ENCODE results near the gene SLC35F1. TPM values are rescaled to one million over a fixed set of nuclear protein-coding genes. Genes with fewer than 3 reads are reported as not detected.

Gene SLC35F1
- total and polyA plus RNA-seq, 10 of the 15 experiments (the other 5 are each of a cell fraction or from before 2014, with no cell fraction given): 0.01 TPM; not detected in 9

DNA sequence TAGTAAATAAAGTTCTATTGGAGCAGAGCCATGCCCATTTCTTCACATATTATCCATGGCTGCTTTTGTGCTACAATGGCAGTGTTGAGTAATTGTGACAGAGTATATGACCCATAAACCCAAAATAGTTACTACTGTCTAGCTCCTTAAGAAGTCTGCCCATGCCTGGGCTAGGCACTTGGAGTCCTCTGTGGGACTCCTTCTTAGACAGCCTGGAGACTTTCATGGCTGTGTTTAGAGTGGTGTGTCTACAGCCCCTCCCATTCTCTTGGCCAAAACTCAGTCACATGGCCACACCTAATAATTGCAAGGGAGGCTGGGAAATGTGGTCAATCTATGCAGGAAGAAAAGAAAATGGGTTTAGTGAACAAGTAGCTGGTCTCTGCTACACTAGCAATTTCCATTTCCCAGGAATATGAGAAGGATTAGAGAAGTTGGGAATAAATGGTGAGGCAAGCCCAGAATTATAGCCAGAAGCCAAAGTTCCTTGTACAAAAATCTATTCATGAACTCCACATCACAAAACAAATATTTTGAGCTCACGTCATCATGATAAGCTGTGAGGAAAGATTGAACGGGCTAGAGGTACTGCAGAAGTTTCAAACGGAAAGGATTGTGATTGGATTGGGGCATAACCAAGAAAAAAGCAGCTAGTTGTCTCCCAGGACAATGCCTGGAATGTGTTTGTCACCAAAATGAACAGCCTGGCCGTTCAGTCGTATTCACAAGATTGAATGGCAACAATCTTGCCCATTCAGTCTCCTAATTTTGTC, 389.3 kb downstream of the SLC35F1 start:
- Histone ChIP-seq H3K27ac (ENCODE audit: control insufficient read depth, insufficient read depth) (no peak overlapping the region), H4K20me1 (ENCODE audit: control insufficient read depth, insufficient read depth) (no peaks in the 10 kb centered on the region), H2AFZ (ENCODE audit: control insufficient read depth, low read depth, low read length) (no peak overlapping the region), H3K9me3 (replicated peaks; ENCODE audit: control insufficient read depth, insufficient read depth, low read length) (no peaks in the 10 kb centered on the region), H3K36me3 (ENCODE audit: control insufficient read depth in 2 of 2, insufficient read depth in 2 of 2, low read length in 1 of 2) (no peaks in the 10 kb centered on the region), H3K4me3 (no peak overlapping the region), H3K9ac (ENCODE audit: control insufficient read depth, insufficient read depth, low read length) (no peak overlapping the region), H3K79me2 (ENCODE audit: control insufficient read depth, insufficient read depth, low read length) (no peaks in the 10 kb centered on the region), H3K4me2 (ENCODE audit: control insufficient read depth, insufficient read depth) (no peak overlapping the region), H3K27me3 (replicated peaks in 1 of 2; ENCODE audit: control insufficient read depth in 2 of 2, insufficient read depth in 2 of 2, low read length in 1 of 2) (no peaks in the 10 kb centered on the region), H3K4me1 (ENCODE audit: control insufficient read depth, insufficient read depth, low read length) (no peaks in the 10 kb centered on the region)
- SMC1A ChIA-PET (ENCODE audit: uncharacterized antibody, unreplicated experiment): no interaction called here
- no peak for ATAC-seq
- 18% methylated on average over 5 of the region's 5 CpGs for WGBS (ENCODE audit: insufficient coverage, insufficient replicate concordance, low lambda C conversion rate, missing lambda C conversion rate)
- no peak for FAIRE-seq
- intact Hi-C loops (cut with micrococcal nuclease; ENCODE audit: unreplicated experiment): no loop called here
- in situ Hi-C loops (cut with MboI): no loop called here
- no peak for TF ChIP-seq SUZ12 (IDR thresholded peaks at IDR 0.05; ENCODE audit: unreplicated experiment)
- TF ChIP-seq PAX5 (IDR thresholded peaks at IDR 0.05; ENCODE audit: borderline replicate concordance, low read depth, low read length): no peak
- no peak for TF ChIP-seq TCF3 (IDR thresholded peaks at IDR 0.05; ENCODE audit: borderline replicate concordance, insufficient read depth, low read depth, low read length)
- TF ChIP-seq SREBF1 (IDR thresholded peaks at IDR 0.05; ENCODE audit: low read length): no peak
- TF ChIP-seq ZNF217 (IDR thresholded peaks at IDR 0.05): no peak
- TF ChIP-seq MEF2B (IDR thresholded peaks at IDR 0.05; ENCODE audit: partially characterized antibody, poor library complexity, severe bottlenecking): no peak
- TF ChIP-seq IKZF1 (conservative IDR thresholded peaks at IDR 0.05): no peak
- TF ChIP-seq USF2 (IDR thresholded peaks at IDR 0.05; ENCODE audit: borderline replicate concordance, low read depth, low read length): no peak
- TF ChIP-seq NR2C1 (IDR thresholded peaks at IDR 0.05): no peak
- TF ChIP-seq ZNF24 (IDR thresholded peaks at IDR 0.05): no peak
- TF ChIP-seq NKRF (conservative IDR thresholded peaks at IDR 0.05): no peak
- TF ChIP-seq MYB (IDR thresholded peaks at IDR 0.05; ENCODE audit: borderline replicate concordance, low read depth, low read length): no peak
- no peak for TF ChIP-seq RUNX3 (IDR thresholded peaks at IDR 0.05; ENCODE audit: low read length)
- TF ChIP-seq IKZF2 (IDR thresholded peaks at IDR 0.05): no peak
- TF ChIP-seq EED (IDR thresholded peaks at IDR 0.05; ENCODE audit: low read depth): no peak
- no peak for TF ChIP-seq FOXM1 (IDR thresholded peaks at IDR 0.05; ENCODE audit: low read depth, low read length)
- RAD21 ChIA-PET (ENCODE audit: unreplicated experiment): no interaction called here
- DNase-seq (ENCODE audit: low read depth, low spot score): no peak
- CTCF ChIA-PET: no interaction called here
- POLR2A ChIA-PET: no interaction called here
- no TSS peak for BruUV-seq (replicated peaks)
